Left ventricle myocardium inferior (tissue), 1 donor: ENCODE results near the gene PDSS1. TPM values are rescaled to one million over a fixed set of nuclear protein-coding genes. Genes with fewer than 3 reads are reported as not detected.

Experiments
- DNase-seq: peaks from one replicate; pipeline ENCODE4 v3.0.0-alpha.2; 2020
- H3K27ac ChIP-seq: fragments of 200-600 bp; replicated peaks from 2 replicates; pipeline ENCODE4 v1.8.0; 2021
- H3K27me3 ChIP-seq: fragments of 200-600 bp; 2 replicates; pipeline ENCODE4 v1.8.0; 2021; ENCODE audit warnings: low read depth
- H3K36me3 ChIP-seq: fragments of 200-600 bp; 2 replicates; pipeline ENCODE4 v1.8.0; 2021
- H3K4me1 ChIP-seq: fragments of 200-600 bp; 2 replicates; pipeline ENCODE4 v1.8.0; 2021
- H3K4me3 ChIP-seq: fragments of 200-600 bp; 2 replicates; pipeline ENCODE4 v1.8.0; 2021; ENCODE audit warnings: mild to moderate bottlenecking, moderate library complexity
- H3K9me3 ChIP-seq: fragments of 200-600 bp; replicated peaks from 2 replicates; pipeline ENCODE4 v1.8.0; 2021
- CTCF ChIP-seq: fragments of 200-600 bp; IDR thresholded peaks from 2 replicates; pipeline ENCODE4 v1.8.0; 2021; ENCODE audit warnings: antibody characterized with exemption, mild to moderate bottlenecking, borderline replicate concordance
- intact Hi-C: fragments of 100-400 bp; cut with micrococcal nuclease; formaldehyde crosslinking; loops from one replicate; pipeline ENCODE4 v1.11.0; 2022
- total RNA-seq: library from RNA; stranded (reverse); fragmentation: NEBNext Ultra II Directional; extraction: Animal tissue kit (Norgen Biotek cat#: 25700); gene quantifications from one replicate; pipeline ENCODE4 v1.2.1, GENCODE V29; 2021
- donor health status: DM: no; HTN: yes; CAD: no; lungs with severe emphysema.

PDSS1 gene
- total RNA-seq, 1 donor from 2014 or later = 4.2 TPM

GRCh38 chr10:26714415-26715136 is 17.1 kb downstream of the PDSS1 start:
- Histone ChIP-seq H3K4me3 (no peak overlapping the region), H3K27ac (no peak overlapping the region), H3K27me3 (no peaks in the 10 kb centered on the region), H3K9me3 (no peaks in the 10 kb centered on the region), H3K4me1 (no peaks in the 10 kb centered on the region), H3K36me3 (peaks cover 52% of the 10 kb centered on the region)
- TF ChIP-seq CTCF = no peak
- intact Hi-C loops = no loop called here
- no peak for DNase-seq

GRCh38 chr10:26715137-26715487 is 17.6 kb downstream of the PDSS1 start:
- no peak for TF ChIP-seq CTCF
- Histone ChIP-seq H3K27me3 (no peaks in the 10 kb centered on the region), H3K4me3 (no peak overlapping the region), H3K9me3 (no peaks in the 10 kb centered on the region), H3K27ac (no peak overlapping the region), H3K4me1 (no peaks in the 10 kb centered on the region), H3K36me3 (peaks cover 53% of the 10 kb centered on the region)
- DNase-seq = no peak
- intact Hi-C loops = no loop called here

GRCh38 chr10:26717476-26717875 is 20.0 kb downstream of the PDSS1 start:
- Histone ChIP-seq H3K36me3 (peaks cover 62% of the 10 kb centered on the region), H3K27ac (no peak overlapping the region), H3K4me3 (no peak overlapping the region), H3K9me3 (no peaks in the 10 kb centered on the region), H3K4me1 (no peaks in the 10 kb centered on the region), H3K27me3 (no peaks in the 10 kb centered on the region)
- TF ChIP-seq CTCF = no peak
- intact Hi-C loops = no loop called here
- DNase-seq = no peak

GRCh38 chr10:26721561-26721960 is 24.1 kb downstream of the PDSS1 start:
- Histone ChIP-seq H3K4me1 (no peaks in the 10 kb centered on the region), H3K27ac (no peak overlapping the region), H3K27me3 (no peaks in the 10 kb centered on the region), H3K36me3 (peaks cover 62% of the 10 kb centered on the region), H3K9me3 (no peaks in the 10 kb centered on the region), H3K4me3 (no peak overlapping the region)
- no peak for TF ChIP-seq CTCF
- no peak for DNase-seq
- intact Hi-C loops = no loop called here

GRCh38 chr10:26723016-26723415 is 25.5 kb downstream of the PDSS1 start:
- no peak for TF ChIP-seq CTCF
- H3K27ac ChIP-seq = no peak overlapping the region
- intact Hi-C loops = no loop called here
- no peaks in the 10 kb centered on the region for H3K27me3 ChIP-seq
- peaks cover 55% of the 10 kb centered on the region for H3K36me3 ChIP-seq
- no peaks in the 10 kb centered on the region for H3K4me1 ChIP-seq
- DNase-seq = no peak
- no peak overlapping the region for H3K4me3 ChIP-seq
- no peaks in the 10 kb centered on the region for H3K9me3 ChIP-seq
